Glutamatergic neuron (in vitro differentiated cells): ENCODE data around the gene IFIH1. TPM values are rescaled to one million over a fixed set of nuclear protein-coding genes. Genes with fewer than 3 reads are reported as not detected.

Experiments used
- DNase-seq: peaks from one replicate; pipeline ENCODE4 v3.0.0; 2022
- H3K27ac Mint-ChIP-seq: one replicate; pipeline ENCODE4 v1.8.0; 2020; ENCODE audit warnings: mild to moderate bottlenecking, mixed read lengths, inconsistent platforms; ENCODE audit not compliant: unreplicated experiment
- H3K27me3 Mint-ChIP-seq: one replicate; pipeline ENCODE4 v1.8.0; 2020; ENCODE audit warnings: mild to moderate bottlenecking, moderate library complexity, mixed read lengths, inconsistent platforms; ENCODE audit not compliant: unreplicated experiment
- H3K36me3 Mint-ChIP-seq: one replicate; pipeline ENCODE4 v1.8.0; 2020; ENCODE audit warnings: mild to moderate bottlenecking, mixed read lengths, inconsistent platforms; ENCODE audit not compliant: unreplicated experiment
- H3K4me1 Mint-ChIP-seq: one replicate; pipeline ENCODE4 v1.8.0; 2020; ENCODE audit warnings: mild to moderate bottlenecking, low read depth, mixed read lengths, inconsistent platforms; ENCODE audit not compliant: unreplicated experiment
- H3K4me3 Mint-ChIP-seq: one replicate; pipeline ENCODE4 v1.8.0; 2020; ENCODE audit warnings: mild to moderate bottlenecking, mixed read lengths, inconsistent platforms; ENCODE audit not compliant: unreplicated experiment
- H3K9me3 Mint-ChIP-seq: one replicate; pipeline ENCODE4 v1.8.0; 2020; ENCODE audit warnings: mild to moderate bottlenecking, moderate library complexity, mixed read lengths, inconsistent platforms; ENCODE audit not compliant: unreplicated experiment
- CTCF ChIP-seq: fragments of 200-600 bp; sonication (generic); IDR thresholded peaks from one replicate; pipeline ENCODE4 v1.5.0; 2021; ENCODE audit not compliant: partially characterized antibody, unreplicated experiment
- total RNA-seq: library from RNA; stranded (reverse); fragmentation: NEBNext Ultra II Directional; extraction: Animal tissue kit (Norgen Biotek cat#: 25700); gene quantifications from one replicate; pipeline ENCODE4 v1.2.1, GENCODE V29; 2021; ENCODE audit not compliant: unreplicated experiment

Gene IFIH1
- total RNA-seq, 1 donor from 2014 or later = not detected

GRCh38 chr2:162343492-162343823, 25.0 kb upstream of the IFIH1 start:
- DNase-seq = no peak
- H3K4me1 Mint-ChIP-seq = peaks cover 4% of the 10 kb centered on the region
- H3K27me3 Mint-ChIP-seq = peaks cover 3% of the 10 kb centered on the region
- no peak for TF ChIP-seq CTCF
- no peaks in the 10 kb centered on the region for H3K36me3 Mint-ChIP-seq
- peak overlapping the region; percentile 92 for H3K4me3 Mint-ChIP-seq
- no peak overlapping the region for H3K27ac Mint-ChIP-seq
- peaks cover 3% of the 10 kb centered on the region for H3K9me3 Mint-ChIP-seq

GRCh38 chr2:162342841-162343240, 24.4 kb upstream of the IFIH1 start:
- Mint-ChIP-seq H3K27me3 (peaks cover 3% of the 10 kb centered on the region), H3K4me3 (no peak overlapping the region), H3K36me3 (no peaks in the 10 kb centered on the region), H3K9me3 (peaks cover 3% of the 10 kb centered on the region), H3K27ac (no peak overlapping the region), H3K4me1 (peaks cover 4% of the 10 kb centered on the region)
- DNase-seq = no peak
- TF ChIP-seq CTCF = no peak

- no peak overlapping the region for H3K27ac Mint-ChIP-seq
- peaks cover 3% of the 10 kb centered on the region for H3K27me3 Mint-ChIP-seq
- no peak for TF ChIP-seq CTCF
- peaks cover 3% of the 10 kb centered on the region for H3K9me3 Mint-ChIP-seq
- H3K36me3 Mint-ChIP-seq = no peaks in the 10 kb centered on the region
- H3K4me3 Mint-ChIP-seq = no peak overlapping the region
- peaks cover 4% of the 10 kb centered on the region for H3K4me1 Mint-ChIP-seq
- DNase-seq = no peak
Measured at GRCh38 chr2:162342321-162342720, 23.8 kb upstream of the IFIH1 start.

GRCh38 chr2:162340822-162341221, 22.3 kb upstream of the IFIH1 start:
- Mint-ChIP-seq H3K27ac (no peak overlapping the region), H3K4me3 (no peak overlapping the region), H3K27me3 (peaks cover 3% of the 10 kb centered on the region), H3K9me3 (peaks cover 3% of the 10 kb centered on the region), H3K36me3 (no peaks in the 10 kb centered on the region), H3K4me1 (peaks cover 4% of the 10 kb centered on the region)
- DNase-seq = no peak
- no peak for TF ChIP-seq CTCF

- peaks cover 2% of the 10 kb centered on the region for H3K27me3 Mint-ChIP-seq
- H3K4me1 Mint-ChIP-seq = no peaks in the 10 kb centered on the region
- TF ChIP-seq CTCF = no peak
- no peak overlapping the region for H3K27ac Mint-ChIP-seq
- H3K9me3 Mint-ChIP-seq = no peaks in the 10 kb centered on the region
- no peak overlapping the region for H3K4me3 Mint-ChIP-seq
- no peak for DNase-seq
- H3K36me3 Mint-ChIP-seq = no peaks in the 10 kb centered on the region
Measured at GRCh38 chr2:162337868-162338267, 19.4 kb upstream of the IFIH1 start.
